Gastroesophageal sphincter (tissue), 4 donors: ENCODE measurements around the gene PID1. TPM values are rescaled to one million over a fixed set of nuclear protein-coding genes. Genes with fewer than 3 reads are reported as not detected.

Experiments used
- ATAC-seq: fragments of 150-250 bp; one replicate; pipeline ENCODE4 v1.9.1; 2016; ENCODE audit warnings: mild to moderate bottlenecking, moderate library complexity
- H3K27ac ChIP-seq, 4 donors: fragments of 200-600 bp; sonication (generic) in 3 of 4; 1 replicate in 3 of 4; 2 replicates in 1 of 4; pipeline ENCODE4 v1.5.1; 2016 to 2019
- H3K27me3 ChIP-seq: fragments of 200-600 bp; sonication (generic); one replicate; pipeline ENCODE4 v1.5.1; 2019
- H3K36me3 ChIP-seq, 2 donors: fragments of 200-600 bp; sonication (generic); one replicate each; pipeline ENCODE4 v1.5.1; 2019; ENCODE audit warnings: control low read depth in 1 of 2
- H3K4me1 ChIP-seq, 3 donors: fragments of 200-600 bp; sonication (generic); 1 replicate in 2 of 3; 2 replicates in 1 of 3; pipeline ENCODE4 v1.5.1; 2016 to 2019; ENCODE audit warnings: control low read depth in 2 of 3
- H3K4me3 ChIP-seq, 2 donors: fragments of 200-600 bp; sonication (generic); one replicate each; pipeline ENCODE4 v1.5.1; 2019; ENCODE audit warnings: mild to moderate bottlenecking in 1 of 2, moderate library complexity in 1 of 2
- H3K9me3 ChIP-seq, 3 donors: fragments of 200-600 bp; sonication (generic); one replicate each; pipeline ENCODE4 v1.5.1; 2017 to 2019; ENCODE audit warnings: control low read depth in 2 of 3
- EP300 ChIP-seq: sonication (generic); formaldehyde crosslinking; IDR thresholded peaks from one replicate; pipeline ENCODE4 v1.6.1; 2017; ENCODE audit warnings: antibody characterized with exemption, mild to moderate bottlenecking
- POLR2A ChIP-seq, 2 donors: fragments of 450-650 bp; IDR thresholded peaks; one replicate each; pipeline ENCODE4 v1.6.1; 2017; ENCODE audit warnings: antibody characterized with exemption in 2 of 2, mild to moderate bottlenecking in 2 of 2, moderate library complexity in 1 of 2
- POLR2AphosphoS5 ChIP-seq: sonication (generic); formaldehyde crosslinking; IDR thresholded peaks from one replicate; pipeline ENCODE4 v1.6.1; 2017; ENCODE audit warnings: antibody characterized with exemption
- WGBS, 2 donors: methylation state at CpG; one replicate each; pipeline ENCODE4 v1.1.5; 2018; ENCODE audit warnings: low coverage in 1 of 2; 5-methylcytosine and 5-hydroxymethylcytosine counted together
- total RNA-seq, 4 donors: library from RNA; depleted of rRNA; stranded (reverse); fragments of >200 nt; gene quantifications; one replicate each; pipeline ENCODE4 v1.1.0, GENCODE V29; 2016
- TF ChIP-seq, protein P1 (sequence below), 4 experiments: fragments of 200-600 bp in 2 of 4; fragments of 450-650 bp in 2 of 4; sonication (generic) in 1 of 4; IDR thresholded peaks; one replicate each; pipeline ENCODE4 v1.5.1; 2017 to 2019; ENCODE audit warnings: antibody characterized with exemption in 4 of 4, mild to moderate bottlenecking in 2 of 4, moderate library complexity in 2 of 4

PID1 gene
- total RNA-seq, 4 donors from 2014 or later = 34.4 to 62.4 (median 54.9) TPM

DNA sequence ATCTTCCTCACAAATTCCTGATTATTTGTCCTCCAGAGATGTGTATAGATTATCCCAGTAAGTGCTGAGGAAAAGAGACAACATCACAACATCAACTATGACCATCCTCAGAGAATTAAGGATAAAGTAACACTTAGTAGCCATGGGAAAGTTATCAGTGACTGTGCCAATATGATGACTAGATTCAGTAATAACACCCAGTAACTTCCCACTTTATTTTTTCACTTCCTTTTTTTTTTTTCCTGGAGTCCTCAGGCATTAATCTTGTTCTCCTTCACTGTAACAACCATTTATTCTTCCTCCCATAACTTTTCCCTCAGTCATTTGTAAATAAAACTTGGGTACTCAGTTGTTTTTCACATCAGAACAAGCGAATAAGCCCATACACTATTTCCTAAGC is 16.7 kb upstream of the PID1 start:
- TF ChIP-seq EP300 = no peak
- no peak for TF ChIP-seq POLR2A (IDR thresholded peaks at IDR 0.05)
- TF ChIP-seq, protein P1, sequence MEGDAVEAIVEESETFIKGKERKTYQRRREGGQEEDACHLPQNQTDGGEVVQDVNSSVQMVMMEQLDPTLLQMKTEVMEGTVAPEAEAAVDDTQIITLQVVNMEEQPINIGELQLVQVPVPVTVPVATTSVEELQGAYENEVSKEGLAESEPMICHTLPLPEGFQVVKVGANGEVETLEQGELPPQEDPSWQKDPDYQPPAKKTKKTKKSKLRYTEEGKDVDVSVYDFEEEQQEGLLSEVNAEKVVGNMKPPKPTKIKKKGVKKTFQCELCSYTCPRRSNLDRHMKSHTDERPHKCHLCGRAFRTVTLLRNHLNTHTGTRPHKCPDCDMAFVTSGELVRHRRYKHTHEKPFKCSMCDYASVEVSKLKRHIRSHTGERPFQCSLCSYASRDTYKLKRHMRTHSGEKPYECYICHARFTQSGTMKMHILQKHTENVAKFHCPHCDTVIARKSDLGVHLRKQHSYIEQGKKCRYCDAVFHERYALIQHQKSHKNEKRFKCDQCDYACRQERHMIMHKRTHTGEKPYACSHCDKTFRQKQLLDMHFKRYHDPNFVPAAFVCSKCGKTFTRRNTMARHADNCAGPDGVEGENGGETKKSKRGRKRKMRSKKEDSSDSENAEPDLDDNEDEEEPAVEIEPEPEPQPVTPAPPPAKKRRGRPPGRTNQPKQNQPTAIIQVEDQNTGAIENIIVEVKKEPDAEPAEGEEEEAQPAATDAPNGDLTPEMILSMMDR (IDR thresholded peaks at IDR 0.05) = no peak
- no peak for TF ChIP-seq POLR2AphosphoS5
- Histone ChIP-seq H3K9me3 (no peaks in the 10 kb centered on the region), H3K36me3 (no peaks in the 10 kb centered on the region), H3K4me1 (peaks cover 0 to 2% (median 0%) of the 10 kb centered on the region in 3 donors), H3K27ac (no peak overlapping the region), H3K27me3 (no peaks in the 10 kb centered on the region), H3K4me3 (no peak overlapping the region)
- WGBS, 2 donors = 57 to 75% methylated on average over 1 of the region's 1 CpG
- ATAC-seq = no peak

DNA sequence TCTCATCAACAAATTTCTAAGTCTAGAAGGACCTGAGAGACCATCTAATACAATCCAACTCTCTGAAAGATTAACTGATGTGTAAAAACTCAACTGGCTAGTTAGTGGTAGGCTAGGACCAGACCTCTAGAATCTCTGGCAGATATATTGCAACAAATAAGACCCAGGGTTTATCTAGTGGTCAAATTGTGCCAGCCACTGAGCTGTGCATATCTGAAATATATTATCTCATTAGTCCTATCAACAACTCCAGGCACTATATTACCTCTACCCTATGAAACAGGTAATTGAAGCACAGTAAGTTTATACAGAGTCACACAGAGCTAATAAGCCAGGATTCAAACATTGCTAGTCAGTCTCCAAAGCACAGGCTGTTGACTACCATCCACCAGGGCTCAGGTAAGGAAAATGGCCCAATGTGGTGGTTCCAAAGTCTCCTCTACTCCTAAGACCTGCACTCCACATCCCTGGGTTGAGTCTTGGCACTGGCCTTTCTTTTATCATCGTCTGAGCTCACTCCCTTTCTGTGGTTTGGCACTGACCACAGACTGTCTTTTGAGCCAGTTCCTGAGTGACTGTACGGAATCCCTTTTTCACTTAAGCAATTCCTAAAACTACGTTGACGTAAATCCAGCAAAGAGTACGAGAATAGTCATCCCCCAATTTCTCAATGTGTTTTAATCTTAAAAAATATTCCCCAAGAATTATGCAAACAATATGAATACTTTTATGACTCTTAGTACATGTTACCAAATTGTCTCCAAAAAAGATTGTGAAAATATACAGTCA is 11.9 kb upstream of the PID1 start:
- TF ChIP-seq, protein P1 (IDR thresholded peaks at IDR 0.05) = no peak
- TF ChIP-seq POLR2AphosphoS5 (peak; percentile 64), EP300 (no peak), POLR2A (IDR thresholded peaks at IDR 0.05) (no peak)
- peaks cover 0 to 3% (median 0%) of the 10 kb centered on the region in 3 donors for H3K4me1 ChIP-seq
- 45 to 75% methylated on average over 4 to 5 of the region's 5 CpGs for whole genome bisulfite sequencing, 2 donors
- H3K36me3 ChIP-seq = no peaks in the 10 kb centered on the region
- no peaks in the 10 kb centered on the region for H3K27me3 ChIP-seq
- peak overlapping the region in 2 of 4 donors; percentile 21 to 32 for H3K27ac ChIP-seq
- peak; percentile 96 for ATAC-seq
- H3K9me3 ChIP-seq = no peaks in the 10 kb centered on the region
- no peak overlapping the region for H3K4me3 ChIP-seq

DNA sequence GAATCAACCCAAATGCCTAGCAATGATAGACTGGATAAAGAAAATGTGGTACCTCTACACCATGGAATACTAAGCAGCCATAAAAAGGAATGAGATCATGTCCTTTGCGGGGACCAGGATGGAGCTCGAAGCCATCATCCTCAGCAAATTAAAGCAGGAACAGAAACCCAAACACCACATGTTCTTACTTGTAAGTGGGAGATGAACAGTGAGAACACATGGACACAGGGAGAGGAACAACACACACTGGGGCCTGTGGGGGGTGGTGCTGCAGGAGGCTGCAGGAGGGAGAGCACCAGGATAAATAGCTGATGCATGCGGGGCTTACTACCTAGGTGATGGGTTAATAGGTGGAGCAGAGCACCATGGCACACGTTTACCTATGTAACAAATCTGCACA is 8.4 kb upstream of the PID1 start:
- Histone ChIP-seq H3K27ac (no peak overlapping the region), H3K36me3 (no peaks in the 10 kb centered on the region), H3K4me3 (no peak overlapping the region), H3K27me3 (no peaks in the 10 kb centered on the region), H3K9me3 (no peaks in the 10 kb centered on the region), H3K4me1 (peaks cover 0 to 3% (median 0%) of the 10 kb centered on the region in 3 donors)
- no peak for ATAC-seq
- TF ChIP-seq POLR2A (IDR thresholded peaks at IDR 0.05) (no peak), EP300 (no peak), POLR2AphosphoS5 (no peak)
- TF ChIP-seq, protein P1 (IDR thresholded peaks at IDR 0.05) = no peak
- 70 to 91% methylated on average over 3 to 4 of the region's 4 CpGs for WGBS, 2 donors

DNA sequence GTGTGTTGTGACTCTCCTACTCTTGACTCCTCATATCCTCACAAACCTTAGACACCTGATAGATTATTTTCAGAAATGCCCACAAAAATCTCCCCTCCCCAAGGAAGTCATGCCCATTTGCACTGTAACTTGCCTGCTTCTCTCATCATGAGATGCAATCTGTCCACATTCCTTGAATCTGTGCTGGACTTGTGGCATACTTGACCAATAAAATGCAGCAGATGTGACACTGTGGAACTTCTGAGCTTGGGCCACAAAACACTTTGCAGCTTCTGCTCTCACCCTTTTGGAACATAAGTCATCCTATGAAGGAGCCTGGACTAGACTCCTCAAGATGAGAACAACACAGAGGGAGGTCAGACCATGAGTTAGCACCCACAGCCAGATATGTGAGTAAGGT is 4.4 kb upstream of the PID1 start:
- ATAC-seq = no peak

More for the DNA sequence above, 4.4 kb upstream of the PID1 start:
- Histone ChIP-seq H3K4me1 (peaks cover 0 to 19% (median 0%) of the 10 kb centered on the region in 3 donors), H3K27me3 (peaks cover 10% of the 10 kb centered on the region), H3K27ac (no peak overlapping the region), H3K36me3 (no peaks in the 10 kb centered on the region), H3K4me3 (no peak overlapping the region), H3K9me3 (no peaks in the 10 kb centered on the region)
- TF ChIP-seq, protein P1 (IDR thresholded peaks at IDR 0.05) = no peak
- TF ChIP-seq EP300 (no peak), POLR2A (IDR thresholded peaks at IDR 0.05) (no peak), POLR2AphosphoS5 (no peak)
